ENCODE data around the gene NCKAP5.

DNA sequence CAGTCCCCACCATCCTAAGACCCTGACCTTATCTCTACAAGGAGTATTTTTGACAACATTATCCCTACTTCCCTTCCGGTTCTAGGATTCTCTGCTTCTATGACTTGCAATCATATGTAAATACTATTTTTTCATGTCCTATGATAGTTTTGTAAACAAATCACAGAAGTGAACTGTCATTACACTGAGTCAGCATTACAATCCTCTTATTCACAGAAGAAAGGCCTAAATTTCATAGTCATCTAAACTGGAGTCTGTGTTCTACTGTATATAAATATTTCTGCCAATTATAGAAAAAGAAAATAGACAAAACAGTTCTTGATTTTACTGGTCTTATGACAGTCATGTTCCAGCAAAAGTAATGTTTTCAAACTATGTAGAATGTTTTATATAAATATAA, 265.1 kb downstream of the NCKAP5 start:
- TF ChIP-seq SUZ12 (IDR thresholded peaks at IDR 0.05; ENCODE audit: extremely low read depth, insufficient read depth, insufficient read length): no peak
- no peak for TF ChIP-seq YY1 (IDR thresholded peaks at IDR 0.05; ENCODE audit: insufficient read depth, insufficient read length)
- TF ChIP-seq ZNF274 (IDR thresholded peaks at IDR 0.05; ENCODE audit: low read depth, low read length): no peak

Data from NT2/D1 (cell line).